Body of pancreas (tissue), 4 donors: ENCODE results near the gene ZNF142.

Source experiments
- POLR2A ChIP-seq, 3 donors: fragments of 450-650 bp; IDR thresholded peaks; one replicate each; pipeline ENCODE4 v1.6.1; 2016; ENCODE audit warnings: antibody characterized with exemption in 3 of 3, mild to moderate bottlenecking in 2 of 3
- TF ChIP-seq, protein P1 (sequence below), 7 experiments: fragments of 450-650 bp in 4 of 7; fragments of 200-600 bp in 3 of 7; sonication (generic) in 3 of 7; IDR thresholded peaks; one replicate each; pipeline ENCODE4 v1.5.1; 2016 to 2019; ENCODE audit warnings: antibody characterized with exemption in 7 of 7

DNA sequence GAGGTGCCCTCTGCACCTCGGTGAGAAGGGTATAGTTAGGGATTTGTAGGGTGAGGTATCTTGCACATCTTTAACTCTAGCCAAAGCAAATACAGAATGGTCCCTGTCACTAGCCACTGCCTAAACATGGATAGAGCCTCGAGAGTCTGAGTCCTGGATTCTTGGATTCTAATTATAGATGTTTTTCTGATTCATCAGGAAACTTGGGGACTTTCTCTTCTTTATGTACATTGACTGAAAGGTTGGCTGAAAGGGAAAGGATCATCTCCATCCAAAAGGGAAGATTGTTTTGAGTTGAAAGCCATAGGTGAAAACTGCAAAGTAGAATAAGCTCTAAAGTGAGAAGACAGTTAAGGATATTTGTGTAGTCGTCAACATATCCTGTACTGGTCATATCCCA, 20.6 kb upstream of the ZNF142 start:
- TF ChIP-seq, protein P1, sequence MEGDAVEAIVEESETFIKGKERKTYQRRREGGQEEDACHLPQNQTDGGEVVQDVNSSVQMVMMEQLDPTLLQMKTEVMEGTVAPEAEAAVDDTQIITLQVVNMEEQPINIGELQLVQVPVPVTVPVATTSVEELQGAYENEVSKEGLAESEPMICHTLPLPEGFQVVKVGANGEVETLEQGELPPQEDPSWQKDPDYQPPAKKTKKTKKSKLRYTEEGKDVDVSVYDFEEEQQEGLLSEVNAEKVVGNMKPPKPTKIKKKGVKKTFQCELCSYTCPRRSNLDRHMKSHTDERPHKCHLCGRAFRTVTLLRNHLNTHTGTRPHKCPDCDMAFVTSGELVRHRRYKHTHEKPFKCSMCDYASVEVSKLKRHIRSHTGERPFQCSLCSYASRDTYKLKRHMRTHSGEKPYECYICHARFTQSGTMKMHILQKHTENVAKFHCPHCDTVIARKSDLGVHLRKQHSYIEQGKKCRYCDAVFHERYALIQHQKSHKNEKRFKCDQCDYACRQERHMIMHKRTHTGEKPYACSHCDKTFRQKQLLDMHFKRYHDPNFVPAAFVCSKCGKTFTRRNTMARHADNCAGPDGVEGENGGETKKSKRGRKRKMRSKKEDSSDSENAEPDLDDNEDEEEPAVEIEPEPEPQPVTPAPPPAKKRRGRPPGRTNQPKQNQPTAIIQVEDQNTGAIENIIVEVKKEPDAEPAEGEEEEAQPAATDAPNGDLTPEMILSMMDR (IDR thresholded peaks at IDR 0.05), result no peak
- no peak for TF ChIP-seq POLR2A (IDR thresholded peaks at IDR 0.05)
